ENCODE results near the gene PUM2. TPM values are rescaled to one million over a fixed set of nuclear protein-coding genes. Genes with fewer than 3 reads are reported as not detected.

Gene PUM2
- total and polyA plus RNA-seq, 4 donors = 18.5 to 61.0 (median 35.1) TPM

DNA sequence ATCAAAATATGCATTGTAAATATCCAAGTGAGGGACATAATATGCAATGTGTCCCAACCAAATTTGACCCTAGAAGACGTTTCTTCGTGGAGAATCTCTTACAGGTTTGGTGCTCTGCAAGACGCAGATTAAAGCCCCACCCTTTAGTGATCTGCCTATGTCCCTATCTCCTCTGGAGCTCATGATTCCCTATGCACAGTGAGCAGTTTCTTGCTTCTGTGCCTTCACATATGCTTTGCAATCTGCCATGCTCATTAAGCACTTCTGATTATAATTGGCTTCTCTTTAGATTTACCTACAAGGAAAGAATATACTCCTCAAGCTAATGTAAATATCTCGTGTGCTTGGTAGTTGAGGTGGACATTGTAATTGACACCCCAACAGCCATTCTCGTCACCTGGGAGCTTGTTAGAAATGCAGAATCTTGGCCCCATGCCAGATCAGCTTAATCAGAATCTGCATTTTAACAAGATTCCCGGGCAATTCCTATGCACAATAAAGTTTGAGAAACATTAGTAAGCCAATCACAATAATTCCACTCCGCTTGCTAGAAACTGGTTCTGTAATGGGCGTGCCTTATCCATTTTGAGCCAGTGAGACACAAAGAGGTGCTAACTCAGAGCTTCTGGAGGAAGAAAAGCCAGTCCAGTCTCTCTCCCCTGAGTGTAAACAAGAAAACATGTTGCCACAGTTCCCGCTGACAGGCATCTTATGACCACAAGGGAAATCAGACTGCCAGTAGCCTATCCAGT lies 2.8 kb upstream of the PUM2 start:
- H3K9ac ChIP-seq (ENCODE audit: low read depth in 1 of 2, low read length in 2 of 2) = no peak overlapping the region
- H3K4me3 ChIP-seq (ENCODE audit: low read depth in 1 of 3, low read length in 3 of 3) = no peak overlapping the region
- no peaks in the 10 kb centered on the region for H3K9me3 ChIP-seq (ENCODE audit: control insufficient read depth in 4 of 4, low read length in 3 of 4)
- no peaks in the 10 kb centered on the region for H3K27me3 ChIP-seq (ENCODE audit: control insufficient read depth in 4 of 4, insufficient read depth in 4 of 4, low read length in 3 of 4)
- 84% methylated on average over 9 of the region's 9 CpGs for WGBS
- peaks cover 0 to 3% (median 0%) of the 10 kb centered on the region in 4 donors for H3K36me3 ChIP-seq (ENCODE audit: control insufficient read depth in 4 of 4, insufficient read depth in 3 of 4, low read depth in 1 of 4, low read length in 3 of 4)
- DNase-seq (ENCODE audit: low spot score) = no peak
- H3K4me1 ChIP-seq (ENCODE audit: control insufficient read depth in 4 of 4, insufficient read depth in 4 of 4, low read length in 3 of 4) = peaks cover 3 to 35% (median 15%) of the 10 kb centered on the region in 4 donors
- TF ChIP-seq TAF1 (conservative IDR thresholded peaks at IDR 0.05) = no peak
- TF ChIP-seq FOXA2 (IDR thresholded peaks at IDR 0.05) = peak; percentile 17
- H3K27ac ChIP-seq (ENCODE audit: low read depth in 1 of 2, low read length in 2 of 2) = no peak overlapping the region

DNA sequence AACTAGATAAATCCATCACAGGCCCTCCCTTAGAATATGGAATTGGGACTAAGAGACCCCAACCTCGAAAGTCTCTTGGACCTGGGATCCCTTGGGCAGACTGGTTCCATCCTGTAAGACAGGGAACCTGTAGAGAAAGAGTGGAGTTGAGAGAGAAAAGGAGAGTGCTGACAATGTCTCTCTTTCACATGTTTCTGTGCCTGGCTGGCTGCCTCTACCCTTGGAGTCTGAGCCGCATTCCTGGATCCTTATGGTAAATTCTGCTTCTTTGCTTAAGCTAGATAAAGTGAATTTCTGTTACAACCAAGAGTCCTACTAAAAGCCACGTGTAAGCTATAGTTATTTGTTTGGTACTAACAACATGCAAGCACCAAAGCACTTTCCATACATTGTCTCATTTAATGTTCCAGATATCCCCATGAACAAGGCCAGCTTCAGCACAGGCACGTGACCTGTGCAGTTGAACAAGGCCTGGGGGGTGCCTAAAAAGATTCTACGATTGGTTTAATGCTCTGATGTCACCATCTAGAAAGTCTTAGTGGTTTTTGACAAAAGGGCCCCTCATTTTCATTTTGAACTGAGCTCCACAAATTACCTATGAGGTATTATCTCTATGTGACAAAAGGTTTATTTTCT lies 2.1 kb upstream of the PUM2 start:
- H3K4me3 ChIP-seq (ENCODE audit: low read depth in 1 of 3, low read length in 3 of 3) = no peak overlapping the region
- WGBS = 93% methylated on average over 5 of the region's 5 CpGs
- TF ChIP-seq RXRA (IDR thresholded peaks at IDR 0.05) (no peak), HNF4A (conservative IDR thresholded peaks at IDR 0.05) (no peak), GABPA (IDR thresholded peaks at IDR 0.05 in 1 of 2, conservative IDR thresholded peaks at IDR 0.05 in 1 of 2) (no peak), HNF4G (IDR thresholded peaks at IDR 0.05) (no peak), SP1 (IDR thresholded peaks at IDR 0.05) (no peak), TAF1 (conservative IDR thresholded peaks at IDR 0.05) (no peak), YY1 (IDR thresholded peaks at IDR 0.05) (no peak), FOXA1 (IDR thresholded peaks at IDR 0.05) (no peak)
- TF ChIP-seq, protein P1, sequence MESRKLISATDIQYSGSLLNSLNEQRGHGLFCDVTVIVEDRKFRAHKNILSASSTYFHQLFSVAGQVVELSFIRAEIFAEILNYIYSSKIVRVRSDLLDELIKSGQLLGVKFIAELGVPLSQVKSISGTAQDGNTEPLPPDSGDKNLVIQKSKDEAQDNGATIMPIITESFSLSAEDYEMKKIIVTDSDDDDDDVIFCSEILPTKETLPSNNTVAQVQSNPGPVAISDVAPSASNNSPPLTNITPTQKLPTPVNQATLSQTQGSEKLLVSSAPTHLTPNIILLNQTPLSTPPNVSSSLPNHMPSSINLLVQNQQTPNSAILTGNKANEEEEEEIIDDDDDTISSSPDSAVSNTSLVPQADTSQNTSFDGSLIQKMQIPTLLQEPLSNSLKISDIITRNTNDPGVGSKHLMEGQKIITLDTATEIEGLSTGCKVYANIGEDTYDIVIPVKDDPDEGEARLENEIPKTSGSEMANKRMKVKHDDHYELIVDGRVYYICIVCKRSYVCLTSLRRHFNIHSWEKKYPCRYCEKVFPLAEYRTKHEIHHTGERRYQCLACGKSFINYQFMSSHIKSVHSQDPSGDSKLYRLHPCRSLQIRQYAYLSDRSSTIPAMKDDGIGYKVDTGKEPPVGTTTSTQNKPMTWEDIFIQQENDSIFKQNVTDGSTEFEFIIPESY (IDR thresholded peaks at IDR 0.05) = no peak
- TF ChIP-seq, protein P2, sequence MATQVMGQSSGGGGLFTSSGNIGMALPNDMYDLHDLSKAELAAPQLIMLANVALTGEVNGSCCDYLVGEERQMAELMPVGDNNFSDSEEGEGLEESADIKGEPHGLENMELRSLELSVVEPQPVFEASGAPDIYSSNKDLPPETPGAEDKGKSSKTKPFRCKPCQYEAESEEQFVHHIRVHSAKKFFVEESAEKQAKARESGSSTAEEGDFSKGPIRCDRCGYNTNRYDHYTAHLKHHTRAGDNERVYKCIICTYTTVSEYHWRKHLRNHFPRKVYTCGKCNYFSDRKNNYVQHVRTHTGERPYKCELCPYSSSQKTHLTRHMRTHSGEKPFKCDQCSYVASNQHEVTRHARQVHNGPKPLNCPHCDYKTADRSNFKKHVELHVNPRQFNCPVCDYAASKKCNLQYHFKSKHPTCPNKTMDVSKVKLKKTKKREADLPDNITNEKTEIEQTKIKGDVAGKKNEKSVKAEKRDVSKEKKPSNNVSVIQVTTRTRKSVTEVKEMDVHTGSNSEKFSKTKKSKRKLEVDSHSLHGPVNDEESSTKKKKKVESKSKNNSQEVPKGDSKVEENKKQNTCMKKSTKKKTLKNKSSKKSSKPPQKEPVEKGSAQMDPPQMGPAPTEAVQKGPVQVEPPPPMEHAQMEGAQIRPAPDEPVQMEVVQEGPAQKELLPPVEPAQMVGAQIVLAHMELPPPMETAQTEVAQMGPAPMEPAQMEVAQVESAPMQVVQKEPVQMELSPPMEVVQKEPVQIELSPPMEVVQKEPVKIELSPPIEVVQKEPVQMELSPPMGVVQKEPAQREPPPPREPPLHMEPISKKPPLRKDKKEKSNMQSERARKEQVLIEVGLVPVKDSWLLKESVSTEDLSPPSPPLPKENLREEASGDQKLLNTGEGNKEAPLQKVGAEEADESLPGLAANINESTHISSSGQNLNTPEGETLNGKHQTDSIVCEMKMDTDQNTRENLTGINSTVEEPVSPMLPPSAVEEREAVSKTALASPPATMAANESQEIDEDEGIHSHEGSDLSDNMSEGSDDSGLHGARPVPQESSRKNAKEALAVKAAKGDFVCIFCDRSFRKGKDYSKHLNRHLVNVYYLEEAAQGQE (IDR thresholded peaks at IDR 0.05) = no peak
- TF ChIP-seq, protein P3, sequence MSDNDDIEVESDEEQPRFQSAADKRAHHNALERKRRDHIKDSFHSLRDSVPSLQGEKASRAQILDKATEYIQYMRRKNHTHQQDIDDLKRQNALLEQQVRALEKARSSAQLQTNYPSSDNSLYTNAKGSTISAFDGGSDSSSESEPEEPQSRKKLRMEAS (IDR thresholded peaks at IDR 0.05) = no peak
- TF ChIP-seq, protein P4, sequence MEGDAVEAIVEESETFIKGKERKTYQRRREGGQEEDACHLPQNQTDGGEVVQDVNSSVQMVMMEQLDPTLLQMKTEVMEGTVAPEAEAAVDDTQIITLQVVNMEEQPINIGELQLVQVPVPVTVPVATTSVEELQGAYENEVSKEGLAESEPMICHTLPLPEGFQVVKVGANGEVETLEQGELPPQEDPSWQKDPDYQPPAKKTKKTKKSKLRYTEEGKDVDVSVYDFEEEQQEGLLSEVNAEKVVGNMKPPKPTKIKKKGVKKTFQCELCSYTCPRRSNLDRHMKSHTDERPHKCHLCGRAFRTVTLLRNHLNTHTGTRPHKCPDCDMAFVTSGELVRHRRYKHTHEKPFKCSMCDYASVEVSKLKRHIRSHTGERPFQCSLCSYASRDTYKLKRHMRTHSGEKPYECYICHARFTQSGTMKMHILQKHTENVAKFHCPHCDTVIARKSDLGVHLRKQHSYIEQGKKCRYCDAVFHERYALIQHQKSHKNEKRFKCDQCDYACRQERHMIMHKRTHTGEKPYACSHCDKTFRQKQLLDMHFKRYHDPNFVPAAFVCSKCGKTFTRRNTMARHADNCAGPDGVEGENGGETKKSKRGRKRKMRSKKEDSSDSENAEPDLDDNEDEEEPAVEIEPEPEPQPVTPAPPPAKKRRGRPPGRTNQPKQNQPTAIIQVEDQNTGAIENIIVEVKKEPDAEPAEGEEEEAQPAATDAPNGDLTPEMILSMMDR (IDR thresholded peaks at IDR 0.05; ENCODE audit: low read depth, low read length, missing input control) = no peak
- no peak for DNase-seq (ENCODE audit: low spot score)
- H3K4me1 ChIP-seq (ENCODE audit: control insufficient read depth in 4 of 4, insufficient read depth in 4 of 4, low read length in 3 of 4) = peaks cover 4 to 40% (median 20%) of the 10 kb centered on the region in 4 donors
- H3K27me3 ChIP-seq (ENCODE audit: control insufficient read depth in 4 of 4, insufficient read depth in 4 of 4, low read length in 3 of 4) = no peaks in the 10 kb centered on the region
- no peaks in the 10 kb centered on the region for H3K9me3 ChIP-seq (ENCODE audit: control insufficient read depth in 4 of 4, low read length in 3 of 4)
- H3K9ac ChIP-seq (ENCODE audit: low read depth in 1 of 2, low read length in 2 of 2) = no peak overlapping the region
- H3K36me3 ChIP-seq (ENCODE audit: control insufficient read depth in 4 of 4, insufficient read depth in 3 of 4, low read depth in 1 of 4, low read length in 3 of 4) = peaks cover 0 to 4% (median 0%) of the 10 kb centered on the region in 4 donors
- H3K27ac ChIP-seq (ENCODE audit: low read depth in 1 of 2, low read length in 2 of 2) = no peak overlapping the region

Data from liver (tissue), 9 donors.